ENCODE data around the gene TSPAN33. TPM values are rescaled to one million over a fixed set of nuclear protein-coding genes. Genes with fewer than 3 reads are reported as not detected.

TSPAN33 gene
- total and polyA plus RNA-seq, 4 experiments from 2014 or later, result 0.83 to 6.3 (median 0.97) TPM

DNA sequence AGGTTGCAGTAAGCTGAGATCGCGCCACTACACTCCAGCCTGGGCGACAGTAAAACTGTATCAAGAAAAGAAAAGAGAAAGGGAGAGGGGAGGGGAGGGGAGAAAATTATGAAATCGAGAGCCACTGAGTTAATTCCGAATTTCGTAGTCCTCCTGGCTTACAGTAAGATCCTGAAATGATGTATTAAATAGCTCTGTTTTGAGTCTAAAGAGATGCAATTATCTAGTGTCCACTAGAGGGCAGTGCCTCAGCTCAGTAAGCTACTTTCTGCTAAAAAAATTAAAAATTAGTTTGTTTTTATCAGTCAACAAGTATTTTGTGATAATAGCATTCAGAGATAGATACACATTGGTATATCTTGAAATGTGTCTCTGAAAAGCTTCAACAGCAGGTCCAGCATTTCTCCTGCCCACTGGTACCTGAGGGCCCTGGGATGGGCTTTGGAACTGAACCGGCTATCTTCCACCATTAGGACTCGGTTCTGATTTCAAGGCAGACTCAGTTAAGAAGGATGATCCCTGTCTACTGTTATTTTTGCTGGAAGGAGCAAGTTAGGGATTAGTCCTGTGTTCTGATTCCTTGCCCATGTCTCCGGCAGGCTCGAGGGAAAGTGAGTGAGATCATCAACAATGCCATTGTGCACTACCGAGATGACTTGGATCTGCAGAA is 19.5 kb downstream of the TSPAN33 start:
- H3K27me3 ChIP-seq (ENCODE audit: insufficient read depth, low read length), result no peaks in the 10 kb centered on the region
- intact Hi-C loops (cut with micrococcal nuclease), result loop anchor here (1.0 to 2.0 kb wide), 2 partner anchors 107 to 309 kb away; no protein-coding TSS in a partner anchor
- peaks cover 2 to 5% (median 3%) of the 10 kb centered on the region in 4 donors for H3K4me1 Mint-ChIP-seq
- CTCF ChIA-PET (ENCODE audit: partially characterized antibody), result interaction anchor here (0.5 to 2.4 kb wide), 46 partner anchors 8 to 778 kb away, joined by 3 to 23 read pairs (median 4); partner anchors contain the start of gene TSPAN33
- DNase-seq, result peak in 4 of 5 donors; percentile 22 to 37 (median 24)
- no peaks in the 10 kb centered on the region for H3K9me3 Mint-ChIP-seq
- H3K4me1 ChIP-seq (ENCODE audit: insufficient read depth, low read length), result peaks cover 4% of the 10 kb centered on the region
- no peak overlapping the region for H3K27ac ChIP-seq (ENCODE audit: low read depth, low read length)
- peaks cover 0 to 9% of the 10 kb centered on the region in 2 donors for H3K36me3 Mint-ChIP-seq
- POLR2A ChIA-PET (ENCODE audit: partially characterized antibody), result no interaction called here
- no peak overlapping the region for H3K4me3 Mint-ChIP-seq
- no peak overlapping the region for H3K27ac Mint-ChIP-seq
- no peaks in the 10 kb centered on the region for H3K9me3 ChIP-seq (ENCODE audit: control insufficient read depth in 1 of 2, low read length in 2 of 2)
- no peak overlapping the region for H3K4me3 ChIP-seq (ENCODE audit: low read length in 2 of 2)
- H3K36me3 ChIP-seq (ENCODE audit: insufficient read depth, low read length), result no peaks in the 10 kb centered on the region
- H3K27me3 Mint-ChIP-seq, result peaks cover 0 to 10% of the 10 kb centered on the region in 2 donors

DNA sequence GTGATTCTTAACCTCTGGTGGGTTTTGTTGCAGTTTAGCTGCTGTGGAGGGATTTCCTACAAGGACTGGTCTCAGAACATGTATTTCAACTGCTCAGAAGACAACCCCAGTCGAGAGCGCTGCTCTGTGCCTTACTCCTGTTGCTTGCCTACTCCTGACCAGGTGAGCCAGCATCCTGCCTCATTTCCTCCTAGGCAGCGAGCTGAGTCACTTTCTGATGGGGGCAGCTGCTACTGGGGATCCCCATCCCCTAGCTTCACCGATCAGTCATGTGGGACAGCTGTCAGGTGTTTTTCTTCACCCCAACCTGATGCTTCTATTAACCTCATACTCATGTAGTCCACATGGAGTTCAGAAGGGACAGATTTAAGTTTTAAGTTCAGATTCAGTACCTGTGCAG is 22.2 kb downstream of the TSPAN33 start:
- CTCF ChIA-PET (ENCODE audit: partially characterized antibody), result interaction anchor here (1.4 kb wide), 2 partner anchors 16 to 34 kb away, joined by 3 to 6 read pairs; no protein-coding TSS in a partner anchor

DNA sequence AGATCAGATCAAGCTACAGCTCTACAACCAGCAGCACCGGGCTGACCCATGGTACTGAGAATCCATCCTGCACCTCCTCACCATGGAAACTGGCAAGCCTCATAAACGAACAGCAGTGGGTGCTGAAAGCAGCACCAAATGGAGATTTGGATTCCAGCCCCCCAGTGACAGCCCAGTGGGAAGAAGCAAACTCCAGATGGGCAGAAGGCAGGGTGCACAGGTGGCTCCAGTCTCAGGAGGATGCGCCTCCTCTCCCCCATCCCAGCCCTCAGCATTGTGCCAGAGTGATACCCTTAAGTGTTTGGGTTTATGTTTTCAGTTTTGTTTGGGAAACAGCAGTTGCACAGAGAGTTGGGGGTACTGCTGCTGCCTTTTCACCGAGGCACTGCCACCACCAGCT is 23.3 kb downstream of the TSPAN33 start:
- Histone ChIP-seq H3K27me3 (ENCODE audit: insufficient read depth, low read length) (no peaks in the 10 kb centered on the region), H3K4me3 (ENCODE audit: low read length in 2 of 2) (no peak overlapping the region), H3K36me3 (ENCODE audit: insufficient read depth, low read length) (no peaks in the 10 kb centered on the region), H3K4me1 (ENCODE audit: insufficient read depth, low read length) (peaks cover 9% of the 10 kb centered on the region), H3K9me3 (ENCODE audit: control insufficient read depth in 1 of 2, low read length in 2 of 2) (no peaks in the 10 kb centered on the region), H3K27ac (ENCODE audit: low read depth, low read length) (no peak overlapping the region)
- no peak for DNase-seq
- Mint-ChIP-seq H3K27me3 (peaks cover 0 to 10% of the 10 kb centered on the region in 2 donors), H3K27ac (no peak overlapping the region), H3K4me1 (peaks cover 3 to 14% (median 7%) of the 10 kb centered on the region in 4 donors), H3K4me3 (peak overlapping the region in 6 of 8 donors; percentile 15 to 74 (median 46)), H3K9me3 (no peaks in the 10 kb centered on the region), H3K36me3 (peaks cover 0 to 9% of the 10 kb centered on the region in 2 donors)
- POLR2A ChIA-PET (ENCODE audit: partially characterized antibody), result no interaction called here
- intact Hi-C loops (cut with micrococcal nuclease), result no loop called here
- CTCF ChIA-PET (ENCODE audit: partially characterized antibody), result interaction anchor here (0.5 to 1.2 kb wide), 4 partner anchors 10 to 125 kb away, joined by 3 to 7 read pairs (median 3); no protein-coding TSS in a partner anchor

More for the DNA sequence above, 22.2 kb downstream of the TSPAN33 start:
- peaks cover 9% of the 10 kb centered on the region for H3K4me1 ChIP-seq (ENCODE audit: insufficient read depth, low read length)
- Mint-ChIP-seq H3K27me3 (peaks cover 0 to 10% of the 10 kb centered on the region in 2 donors), H3K27ac (no peak overlapping the region), H3K4me1 (peaks cover 3 to 14% (median 7%) of the 10 kb centered on the region in 4 donors), H3K9me3 (no peaks in the 10 kb centered on the region), H3K4me3 (no peak overlapping the region), H3K36me3 (peaks cover 0 to 9% of the 10 kb centered on the region in 2 donors)
- no peaks in the 10 kb centered on the region for H3K9me3 ChIP-seq (ENCODE audit: control insufficient read depth in 1 of 2, low read length in 2 of 2)
- H3K27me3 ChIP-seq (ENCODE audit: insufficient read depth, low read length), result no peaks in the 10 kb centered on the region
- DNase-seq, result no peak
- H3K27ac ChIP-seq (ENCODE audit: low read depth, low read length), result no peak overlapping the region
- intact Hi-C loops (cut with micrococcal nuclease), result no loop called here
- no peak overlapping the region for H3K4me3 ChIP-seq (ENCODE audit: low read length in 2 of 2)
- no peaks in the 10 kb centered on the region for H3K36me3 ChIP-seq (ENCODE audit: insufficient read depth, low read length)
- POLR2A ChIA-PET (ENCODE audit: partially characterized antibody), result no interaction called here

DNA sequence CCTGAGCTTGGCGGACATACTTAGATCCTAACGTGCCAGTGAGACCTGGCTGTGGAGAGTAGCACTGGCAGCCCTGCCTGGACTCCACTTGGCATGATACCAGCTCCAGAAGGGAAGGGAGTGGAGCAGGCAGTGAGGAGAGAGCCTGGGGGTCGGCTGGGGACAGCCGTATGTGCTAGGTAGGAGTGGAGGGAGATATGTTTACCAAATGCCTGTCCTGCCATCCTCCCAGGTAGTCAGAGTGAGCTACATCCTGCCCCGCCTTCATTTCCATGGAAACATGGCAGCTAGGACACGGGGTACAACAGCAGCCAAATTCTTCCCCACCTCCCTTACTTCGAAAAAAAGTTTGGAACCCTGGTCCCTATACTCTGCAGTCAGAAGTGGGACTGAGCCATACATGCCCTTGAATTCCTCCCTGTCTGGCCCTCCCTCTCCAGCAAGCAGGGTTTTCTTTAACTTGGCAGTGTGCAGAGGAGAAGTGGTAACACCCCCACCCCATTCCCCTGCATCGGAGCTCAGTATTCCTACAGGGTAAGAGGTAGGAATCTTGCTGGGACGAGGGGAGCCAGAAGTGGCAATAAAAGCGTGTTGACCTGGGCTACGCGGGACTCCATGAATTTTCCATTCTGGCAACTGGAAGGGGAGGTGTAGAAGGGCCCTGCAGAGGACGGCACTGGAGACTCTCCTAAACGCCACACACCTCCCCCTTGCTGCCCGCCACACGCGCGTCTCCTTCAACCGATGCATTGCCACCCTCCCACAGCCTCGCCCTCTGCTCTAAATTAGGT is 23.9 kb downstream of the TSPAN33 start:
- H3K4me1 Mint-ChIP-seq, result peaks cover 3 to 14% (median 7%) of the 10 kb centered on the region in 4 donors
- peak overlapping the region; percentile 15 to 74 (median 45) for H3K4me3 Mint-ChIP-seq
- H3K36me3 ChIP-seq (ENCODE audit: insufficient read depth, low read length), result no peaks in the 10 kb centered on the region
- ChIA-PET POLR2A (ENCODE audit: partially characterized antibody) (no interaction called here), CTCF (ENCODE audit: partially characterized antibody) (interaction anchor here (0.9 to 1.2 kb wide), 3 partner anchors 11 to 77 kb away, joined by 3 to 7 read pairs (median 3); no protein-coding TSS in a partner anchor)
- no peak overlapping the region for H3K4me3 ChIP-seq (ENCODE audit: low read length in 2 of 2)
- peaks cover 9% of the 10 kb centered on the region for H3K4me1 ChIP-seq (ENCODE audit: insufficient read depth, low read length)
- intact Hi-C loops (cut with micrococcal nuclease), result no loop called here
- H3K9me3 ChIP-seq (ENCODE audit: control insufficient read depth in 1 of 2, low read length in 2 of 2), result no peaks in the 10 kb centered on the region
- no peaks in the 10 kb centered on the region for H3K27me3 ChIP-seq (ENCODE audit: insufficient read depth, low read length)
- H3K27me3 Mint-ChIP-seq, result peaks cover 0 to 10% of the 10 kb centered on the region in 2 donors
- peaks cover 0 to 9% of the 10 kb centered on the region in 2 donors for H3K36me3 Mint-ChIP-seq
- H3K27ac Mint-ChIP-seq, result peak overlapping the region in 1 of 7 donors; percentile 74
- no peak for DNase-seq
- no peaks in the 10 kb centered on the region for H3K9me3 Mint-ChIP-seq
- no peak overlapping the region for H3K27ac ChIP-seq (ENCODE audit: low read depth, low read length)

DNA sequence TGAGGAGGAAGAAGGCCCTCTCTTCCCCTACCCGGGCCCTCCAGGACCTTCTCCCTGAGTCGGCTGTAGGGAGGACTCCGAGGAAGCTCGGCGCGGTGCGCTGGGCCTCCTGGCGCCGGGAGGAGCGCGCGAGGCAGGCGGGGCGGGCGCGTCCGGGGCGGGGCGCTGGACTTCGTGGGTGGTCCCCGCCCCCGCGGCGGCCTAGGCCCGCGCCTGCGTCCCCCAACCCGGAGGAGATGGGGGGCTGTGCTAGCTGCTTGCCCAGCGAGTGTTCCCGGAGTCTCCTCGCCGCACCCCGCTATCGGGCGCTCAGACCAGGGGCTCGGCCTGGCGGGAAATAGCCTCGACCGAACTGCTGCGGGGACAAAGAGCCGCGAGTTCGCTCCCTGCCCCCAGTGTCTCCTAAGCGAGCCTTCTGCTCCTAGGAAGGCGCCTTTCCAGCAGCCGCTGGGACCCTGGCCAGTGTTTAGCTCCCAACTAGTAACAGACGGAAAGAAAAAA is 24.7 kb downstream of the TSPAN33 start:
- Histone ChIP-seq H3K4me3 (ENCODE audit: low read length in 2 of 2) (no peak overlapping the region), H3K4me1 (ENCODE audit: insufficient read depth, low read length) (peaks cover 9% of the 10 kb centered on the region), H3K36me3 (ENCODE audit: insufficient read depth, low read length) (no peaks in the 10 kb centered on the region), H3K27ac (ENCODE audit: low read depth, low read length) (no peak overlapping the region), H3K27me3 (ENCODE audit: insufficient read depth, low read length) (no peaks in the 10 kb centered on the region), H3K9me3 (ENCODE audit: control insufficient read depth in 1 of 2, low read length in 2 of 2) (no peaks in the 10 kb centered on the region)
- intact Hi-C loops (cut with micrococcal nuclease), result no loop called here
- ChIA-PET CTCF (ENCODE audit: partially characterized antibody) (no interaction called here), POLR2A (ENCODE audit: partially characterized antibody) (no interaction called here)
- H3K36me3 Mint-ChIP-seq, result peaks cover 0 to 9% of the 10 kb centered on the region in 2 donors
- peak in 2 of 5 donors; percentile 11 to 13 for DNase-seq
- H3K9me3 Mint-ChIP-seq, result peaks cover 0 to 2% (median 0%) of the 10 kb centered on the region in 8 donors
- H3K27ac Mint-ChIP-seq, result no peak overlapping the region
- peak overlapping the region; percentile 62 to 81 (median 72) for H3K4me3 Mint-ChIP-seq
- peaks cover 0 to 11% of the 10 kb centered on the region in 2 donors for H3K27me3 Mint-ChIP-seq
- peaks cover 2 to 14% (median 7%) of the 10 kb centered on the region in 4 donors for H3K4me1 Mint-ChIP-seq

DNA sequence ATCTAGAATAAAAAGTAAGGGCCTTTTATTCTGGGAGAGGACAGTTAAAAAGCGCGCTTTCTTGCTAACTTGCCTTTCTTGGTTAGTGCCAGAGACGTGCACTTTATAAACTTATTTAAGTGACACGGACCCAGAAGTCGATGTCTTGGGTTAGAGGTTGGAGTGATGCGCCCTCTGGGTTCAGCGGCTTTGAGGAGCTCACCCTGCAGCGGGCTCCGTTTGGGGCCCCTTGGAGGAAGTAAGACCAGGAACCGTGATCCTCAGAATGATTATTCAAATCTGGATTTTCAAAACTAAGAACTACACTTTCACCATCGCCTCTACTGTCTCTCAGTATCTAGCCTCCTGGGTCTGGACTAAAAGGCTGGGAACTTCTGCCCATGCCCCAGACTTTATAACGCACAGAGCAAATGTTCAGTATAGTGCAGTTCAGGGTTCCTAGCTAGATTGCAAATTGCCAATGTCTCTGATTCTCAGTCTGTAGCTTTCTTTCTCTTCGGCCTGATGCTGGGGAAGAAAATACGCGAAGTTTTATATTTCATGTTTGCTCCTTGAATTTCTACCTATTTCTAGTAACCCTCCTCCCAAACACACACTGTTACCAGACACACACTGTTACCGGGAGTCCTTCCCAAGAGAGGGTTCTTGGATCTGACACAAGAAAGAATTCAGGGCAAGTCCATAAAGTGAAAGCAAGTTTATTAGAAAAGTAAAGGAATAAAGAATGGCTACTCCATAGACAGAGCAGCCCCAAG is 25.4 kb downstream of the TSPAN33 start:
- no peak for DNase-seq
- ChIA-PET CTCF (ENCODE audit: partially characterized antibody) (no interaction called here), POLR2A (ENCODE audit: partially characterized antibody) (no interaction called here)
- peak overlapping the region; percentile 62 to 81 (median 70) for H3K4me3 Mint-ChIP-seq
- H3K4me1 Mint-ChIP-seq, result peaks cover 2 to 14% (median 7%) of the 10 kb centered on the region in 4 donors
- Histone ChIP-seq H3K27me3 (ENCODE audit: insufficient read depth, low read length) (no peaks in the 10 kb centered on the region), H3K9me3 (ENCODE audit: control insufficient read depth in 1 of 2, low read length in 2 of 2) (no peaks in the 10 kb centered on the region), H3K36me3 (ENCODE audit: insufficient read depth, low read length) (no peaks in the 10 kb centered on the region), H3K4me3 (ENCODE audit: low read length in 2 of 2) (no peak overlapping the region), H3K27ac (ENCODE audit: low read depth, low read length) (no peak overlapping the region), H3K4me1 (ENCODE audit: insufficient read depth, low read length) (peaks cover 9% of the 10 kb centered on the region)
- intact Hi-C loops (cut with micrococcal nuclease), result no loop called here
- peaks cover 0 to 14% of the 10 kb centered on the region in 2 donors for H3K27me3 Mint-ChIP-seq
- H3K9me3 Mint-ChIP-seq, result peaks cover 0 to 5% (median 0%) of the 10 kb centered on the region in 8 donors
- peaks cover 0 to 9% of the 10 kb centered on the region in 2 donors for H3K36me3 Mint-ChIP-seq
- no peak overlapping the region for H3K27ac Mint-ChIP-seq
